ENCODE measurements around the gene TMEM254. TPM values are rescaled to one million over a fixed set of nuclear protein-coding genes. Genes with fewer than 3 reads are reported as not detected.
A peak's percentile ranks its signal among the peaks of the same experiment; 100 is the strongest.
"Not testable (repeated sequence)": the region's sequence is repeated elsewhere in the genome, so short reads cannot be mapped to it uniquely, and the experiment has no call there.

The TMEM254 gene
- 10 to 100 TPM; 51.5 to 53.0 TPM for total RNA-seq
- 69.6 TPM for polyA plus RNA-seq (ENCODE audit: insufficient read depth, low read depth, low replicate concordance)
- long read RNA-seq, donor 1, transcript TMEM254-210 (4 exons, 824 nt): minor isoform, 5 of 22 reads
- long read RNA-seq, donor 1, transcript TMEM254-205 (4 exons, 2,042 nt): major isoform, 16 of 22 reads
- long read RNA-seq, donor 1, partial matches to known transcripts: 0 of 22 reads
- long read RNA-seq, donor 1, other reads (novel, unspliced or antisense): 0 of 22 reads
- long read RNA-seq, donor 2, transcript TMEM254-205 (4 exons, 2,042 nt): major isoform, 10 of 30 reads
- long read RNA-seq, donor 2, partial matches to known transcripts: 18 of 30 reads
- long read RNA-seq, donor 2, other reads (novel, unspliced or antisense): 0 of 30 reads

GRCh38 chr10:80078448-80079311 lies at the start of gene TMEM254:
TMEM254 (plus strand) TSS chr10:80078665; CDS start chr10:80078700, 35 bp downstream.
- no peak for TF ChIP-seq CTCF (IDR thresholded peaks at IDR 0.05)
- TF ChIP-seq POLR2A (IDR thresholded peaks at IDR 0.05): no peak
- Histone ChIP-seq H3K36me3 (ENCODE audit: low read depth, missing control alignments) (no peaks in the 10 kb centered on the region), H3K9me3 (no peaks in the 10 kb centered on the region), H3K27me3 (no peaks in the 10 kb centered on the region), H3K4me3 (peak within 1 kb of the TSS; percentile 83 to 94), H3K4me1 (peaks cover 6% of the 10 kb centered on the region), H3K27ac (peak within 1 kb of the TSS; percentile 95 to 98)
- DNase-seq: peak; percentile 94
- WGBS, 2 donors: 0% methylated on average over 17 to 63 of the region's 64 CpGs
- intact Hi-C loops (cut with DNase I; ENCODE audit: low total_unique reads): no loop called here

GRCh38 chr10:80029205-80029604 lies 49.3 kb upstream of the TMEM254 start:
- H3K4me3 ChIP-seq; H3K27me3 ChIP-seq; H3K27ac ChIP-seq; H3K4me1 ChIP-seq; intact Hi-C loops (cut with DNase I; ENCODE audit: low total_unique reads); DNase-seq; H3K36me3 ChIP-seq (ENCODE audit: low read depth, missing control alignments); H3K9me3 ChIP-seq: not testable (repeated sequence)
- 74 to 82% methylated on average over 1 to 3 of the region's 3 CpGs for WGBS, 2 donors

- H3K4me3 ChIP-seq; H3K27me3 ChIP-seq; DNase-seq; H3K27ac ChIP-seq; H3K36me3 ChIP-seq (ENCODE audit: low read depth, missing control alignments); H3K4me1 ChIP-seq; H3K9me3 ChIP-seq; intact Hi-C loops (cut with DNase I; ENCODE audit: low total_unique reads): not testable (repeated sequence)
- WGBS, 2 donors: 68 to 76% methylated on average over 3 to 5 of the region's 5 CpGs
Measured at GRCh38 chr10:80029865-80030264, 48.6 kb upstream of the TMEM254 start.

- intact Hi-C loops (cut with DNase I; ENCODE audit: low total_unique reads): no loop called here
- Histone ChIP-seq H3K4me1 (no peaks in the 10 kb centered on the region), H3K27me3 (no peaks in the 10 kb centered on the region), H3K27ac (no peak overlapping the region), H3K36me3 (ENCODE audit: low read depth, missing control alignments) (no peaks in the 10 kb centered on the region), H3K9me3 (no peaks in the 10 kb centered on the region), H3K4me3 (no peak overlapping the region)
- 92 to 94% methylated on average over 5 of the region's 5 CpGs for WGBS, 2 donors
- DNase-seq: no peak
- TF ChIP-seq POLR2A (IDR thresholded peaks at IDR 0.05) (no peak), CTCF (IDR thresholded peaks at IDR 0.05) (no peak)
Measured at GRCh38 chr10:80032503-80032902, 46.0 kb upstream of the TMEM254 start.

- DNase-seq; H3K27me3 ChIP-seq; H3K4me3 ChIP-seq; H3K36me3 ChIP-seq (ENCODE audit: low read depth, missing control alignments); H3K9me3 ChIP-seq; intact Hi-C loops (cut with DNase I; ENCODE audit: low total_unique reads); H3K4me1 ChIP-seq; H3K27ac ChIP-seq: not testable (repeated sequence)
- WGBS, 2 donors: 91 to 95% methylated on average over 5 of the region's 5 CpGs
Measured at GRCh38 chr10:80034766-80035165, 43.7 kb upstream of the TMEM254 start.

GRCh38 chr10:80035430-80035829 lies 43.0 kb upstream of the TMEM254 start:
- H3K9me3 ChIP-seq; H3K27me3 ChIP-seq; H3K36me3 ChIP-seq (ENCODE audit: low read depth, missing control alignments); H3K27ac ChIP-seq; DNase-seq; H3K4me1 ChIP-seq; H3K4me3 ChIP-seq; intact Hi-C loops (cut with DNase I; ENCODE audit: low total_unique reads): not testable (repeated sequence)
- WGBS, 2 donors: 85 to 91% methylated on average over 3 of the region's 3 CpGs

GRCh38 chr10:80036921-80037500 lies 41.5 kb upstream of the TMEM254 start:
- H3K36me3 ChIP-seq (ENCODE audit: low read depth, missing control alignments); H3K27me3 ChIP-seq; DNase-seq; intact Hi-C loops (cut with DNase I; ENCODE audit: low total_unique reads); H3K4me1 ChIP-seq; H3K9me3 ChIP-seq; H3K27ac ChIP-seq; H3K4me3 ChIP-seq: not testable (repeated sequence)
- WGBS, 2 donors: 86 to 90% methylated on average over 5 of the region's 5 CpGs

GRCh38 chr10:80038226-80038625 lies 40.2 kb upstream of the TMEM254 start:
- DNase-seq; H3K9me3 ChIP-seq; H3K27ac ChIP-seq; H3K4me3 ChIP-seq; intact Hi-C loops (cut with DNase I; ENCODE audit: low total_unique reads); H3K27me3 ChIP-seq; H3K36me3 ChIP-seq (ENCODE audit: low read depth, missing control alignments); H3K4me1 ChIP-seq: not testable (repeated sequence)
- WGBS, 2 donors: 80% methylated on average over 1 of the region's 7 CpGs; no CpG with 5 or more reads in 1 of the 2 donors

Data from testis (tissue), 5 donors.